ENCODE data around the gene INPP4B. TPM values are rescaled to one million over a fixed set of nuclear protein-coding genes. Genes with fewer than 3 reads are reported as not detected.

Gene INPP4B
- polyA plus RNA-seq, 1 of the 3 experiments (the other 2 are of a cell fraction) = 0.08 TPM

- ChIA-PET POLR2A (no interaction called here), CTCF (no interaction called here)
- no peak overlapping the region for H2AFZ ChIP-seq (ENCODE audit: low read depth)
- H3K4me2 ChIP-seq = no peak overlapping the region
- no peaks in the 10 kb centered on the region for H3K9me2 ChIP-seq
- DNase-seq = no peak
- H3K4me1 ChIP-seq (ENCODE audit: control insufficient read depth in 1 of 2, insufficient read depth in 2 of 2, low read depth in 1 of 2, low read length in 1 of 2) = no peaks in the 10 kb centered on the region
- no peaks in the 10 kb centered on the region for H3K36me3 ChIP-seq (replicated peaks in 1 of 2; ENCODE audit: control insufficient read depth in 1 of 2, insufficient read depth in 2 of 2, low read length in 1 of 2)
- no peaks in the 10 kb centered on the region for H3F3A ChIP-seq (replicated peaks; ENCODE audit: insufficient read depth)
- no peaks in the 10 kb centered on the region for H3K79me2 ChIP-seq (ENCODE audit: insufficient read depth)
- H3K9ac ChIP-seq = no peak overlapping the region
- H4K20me1 ChIP-seq (ENCODE audit: insufficient read depth) = no peaks in the 10 kb centered on the region
- H3K27ac ChIP-seq (ENCODE audit: low read depth in 2 of 2, low read length in 1 of 2) = no peak overlapping the region
- H3K4me3 ChIP-seq (ENCODE audit: low read depth in 2 of 2, low read length in 1 of 2) = no peak overlapping the region
- H3K9me3 ChIP-seq = no peaks in the 10 kb centered on the region
- no peak for TF ChIP-seq FOXJ3 (CRISPR knock-in tag; IDR thresholded peaks at IDR 0.05)
- no peak for TF ChIP-seq SMC3 (IDR thresholded peaks at IDR 0.05; ENCODE audit: low read depth, low read length)
- TF ChIP-seq, protein P1, sequence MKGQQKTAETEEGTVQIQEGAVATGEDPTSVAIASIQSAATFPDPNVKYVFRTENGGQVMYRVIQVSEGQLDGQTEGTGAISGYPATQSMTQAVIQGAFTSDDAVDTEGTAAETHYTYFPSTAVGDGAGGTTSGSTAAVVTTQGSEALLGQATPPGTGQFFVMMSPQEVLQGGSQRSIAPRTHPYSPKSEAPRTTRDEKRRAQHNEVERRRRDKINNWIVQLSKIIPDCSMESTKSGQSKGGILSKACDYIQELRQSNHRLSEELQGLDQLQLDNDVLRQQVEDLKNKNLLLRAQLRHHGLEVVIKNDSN (IDR thresholded peaks at IDR 0.05; ENCODE audit: borderline replicate concordance, low read depth) = no peak
- TF ChIP-seq RCOR1 (IDR thresholded peaks at IDR 0.05; ENCODE audit: low read length) = no peak
- TF ChIP-seq, protein P2, sequence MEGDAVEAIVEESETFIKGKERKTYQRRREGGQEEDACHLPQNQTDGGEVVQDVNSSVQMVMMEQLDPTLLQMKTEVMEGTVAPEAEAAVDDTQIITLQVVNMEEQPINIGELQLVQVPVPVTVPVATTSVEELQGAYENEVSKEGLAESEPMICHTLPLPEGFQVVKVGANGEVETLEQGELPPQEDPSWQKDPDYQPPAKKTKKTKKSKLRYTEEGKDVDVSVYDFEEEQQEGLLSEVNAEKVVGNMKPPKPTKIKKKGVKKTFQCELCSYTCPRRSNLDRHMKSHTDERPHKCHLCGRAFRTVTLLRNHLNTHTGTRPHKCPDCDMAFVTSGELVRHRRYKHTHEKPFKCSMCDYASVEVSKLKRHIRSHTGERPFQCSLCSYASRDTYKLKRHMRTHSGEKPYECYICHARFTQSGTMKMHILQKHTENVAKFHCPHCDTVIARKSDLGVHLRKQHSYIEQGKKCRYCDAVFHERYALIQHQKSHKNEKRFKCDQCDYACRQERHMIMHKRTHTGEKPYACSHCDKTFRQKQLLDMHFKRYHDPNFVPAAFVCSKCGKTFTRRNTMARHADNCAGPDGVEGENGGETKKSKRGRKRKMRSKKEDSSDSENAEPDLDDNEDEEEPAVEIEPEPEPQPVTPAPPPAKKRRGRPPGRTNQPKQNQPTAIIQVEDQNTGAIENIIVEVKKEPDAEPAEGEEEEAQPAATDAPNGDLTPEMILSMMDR (IDR thresholded peaks at IDR 0.05) = no peak
- no peak for TF ChIP-seq USF2 (IDR thresholded peaks at IDR 0.05; ENCODE audit: borderline replicate concordance, low read depth, low read length)
- TF ChIP-seq GABPA (IDR thresholded peaks at IDR 0.05; ENCODE audit: low read depth) = no peak
- TF ChIP-seq NRF1 (IDR thresholded peaks at IDR 0.05; ENCODE audit: low read depth, low read length) = no peak
- no peak for TF ChIP-seq EP300 (IDR thresholded peaks at IDR 0.05; ENCODE audit: borderline replicate concordance in 1 of 2, low read depth in 1 of 2, low read length in 1 of 2)
- TF ChIP-seq SIN3A (IDR thresholded peaks at IDR 0.05; ENCODE audit: borderline replicate concordance, low read depth, low read length) = no peak
- no peak for TF ChIP-seq TCF12 (IDR thresholded peaks at IDR 0.05)
- no peak for TF ChIP-seq NFIC (IDR thresholded peaks at IDR 0.05; ENCODE audit: borderline replicate concordance)
- TF ChIP-seq RXRA (IDR thresholded peaks at IDR 0.05; ENCODE audit: borderline replicate concordance, low read depth) = no peak
- TF ChIP-seq REST (IDR thresholded peaks at IDR 0.05; ENCODE audit: low read depth, low read length) = no peak
- no peak for TF ChIP-seq ZBTB33 (IDR thresholded peaks at IDR 0.05; ENCODE audit: borderline replicate concordance, low read depth)
- no peaks in the 10 kb centered on the region for H3K27me3 ChIP-seq (ENCODE audit: insufficient read depth)
Measured at GRCh38 chr4:142595222-142595871, 250.8 kb downstream of the INPP4B start.
